GM12878 (cell line): ENCODE results near the gene MARCHF10. TPM values are rescaled to one million over a fixed set of nuclear protein-coding genes. Genes with fewer than 3 reads are reported as not detected.

Experiments
- ATAC-seq: fragments of 200-7000 bp; cut with Tn5 transposase; 3 replicates; pipeline ENCODE4 v1.9.1; 2020; ENCODE audit warnings: mild to moderate bottlenecking, moderate library complexity
- BruUV-seq: library from RNA; stranded (reverse); fragments of 400-500 nt; replicated peaks from 2 replicates; lab custom pipeline; 2021; lab: Mats Ljungman, UMichigan
- CTCF ChIA-PET: fragments of 300-600 bp; sonication (Branson Sonifier 250); formaldehyde crosslinking; extraction: SDS; loops from one replicate; lab custom pipeline; 2021; ENCODE audit warnings: inconsistent platforms; lab: Yijun Ruan, JAX
- POLR2A ChIA-PET: fragments of 350-600 bp; formaldehyde crosslinking; extraction: SDS; loops from one replicate; lab custom pipeline; 2021; ENCODE audit warnings: inconsistent platforms; lab: Charles Lee
- RAD21 ChIA-PET: fragments of 300-600 bp; sonication (Branson Sonifier 250); formaldehyde crosslinking; loops from one replicate; lab custom pipeline; 2023; ENCODE audit warnings: antibody characterized with exemption; ENCODE audit not compliant: unreplicated experiment; lab: Charles Lee
- SMC1A ChIA-PET: fragments of 300-600 bp; sonication (Branson Sonifier 250); formaldehyde crosslinking; loops from one replicate; lab custom pipeline; 2023; ENCODE audit not compliant: unreplicated experiment, uncharacterized antibody; lab: Charles Lee
- DNase-seq: peaks from one replicate; pipeline ENCODE4 v3.0.0-alpha.2; 2011; ENCODE audit warnings: low read depth, low spot score
- FAIRE-seq: peaks from 3 replicates; lab custom pipeline; 2011; peaks lifted over from hg19 to GRCh38; lab: Jason Lieb, UNC
- H2AFZ ChIP-seq: 2 replicates; pipeline ENCODE4 v1.6.0; 2011; ENCODE audit warnings: low read depth, low read length, control low read depth; ENCODE audit not compliant: control insufficient read depth
- H3K27ac ChIP-seq: 2 replicates; pipeline ENCODE4 v1.5.1; 2011; ENCODE audit warnings: control low read depth; ENCODE audit not compliant: control insufficient read depth, insufficient read depth
- H3K27me3 ChIP-seq, 2 experiments: replicated peaks in 1 of 2; 2 replicates each; pipeline versions ENCODE4 v1.6.0 to v1.6.1; 2011; ENCODE audit warnings: low read length in 1 of 2; ENCODE audit not compliant: control insufficient read depth in 2 of 2, insufficient read depth in 2 of 2
- H3K36me3 ChIP-seq, 2 experiments: 2 replicates each; pipeline ENCODE4 v1.5.1; 2011; ENCODE audit warnings: low read length in 1 of 2; ENCODE audit not compliant: control insufficient read depth in 2 of 2, insufficient read depth in 2 of 2
- H3K4me1 ChIP-seq: 2 replicates; pipeline ENCODE4 v1.6.1; 2011; ENCODE audit warnings: mild to moderate bottlenecking, low read length, moderate library complexity, mixed read lengths; ENCODE audit not compliant: control insufficient read depth, insufficient read depth
- H3K4me2 ChIP-seq: 2 replicates; pipeline ENCODE4 v1.6.0; 2011; ENCODE audit warnings: control low read depth; ENCODE audit not compliant: control insufficient read depth, insufficient read depth
- H3K4me3 ChIP-seq: fragments of 200-600 bp; sonication (generic); 2 replicates; pipeline ENCODE4 v1.5.1; 2016
- H3K79me2 ChIP-seq: 2 replicates; pipeline ENCODE4 v1.6.0; 2011; ENCODE audit warnings: low read length; ENCODE audit not compliant: control insufficient read depth, insufficient read depth
- H3K9ac ChIP-seq: 2 replicates; pipeline ENCODE4 v1.8.0; 2011; ENCODE audit warnings: low read length, control low read depth, mixed read lengths; ENCODE audit not compliant: control insufficient read depth, insufficient read depth
- H3K9me3 ChIP-seq: replicated peaks from 3 replicates; pipeline ENCODE4 v1.5.1; 2011; ENCODE audit warnings: mild to moderate bottlenecking, low read length; ENCODE audit not compliant: control insufficient read depth, insufficient read depth
- H4K20me1 ChIP-seq: 2 replicates; pipeline ENCODE4 v1.6.0; 2011; ENCODE audit not compliant: control insufficient read depth, insufficient read depth
- ATF3 ChIP-seq: IDR thresholded peaks from 2 replicates; pipeline ENCODE4 v1.6.1; 2011; ENCODE audit warnings: low read depth, mild to moderate bottlenecking, low read length, moderate library complexity, borderline replicate concordance; ENCODE audit errors: extremely low read depth
- CTCF ChIP-seq, 3 experiments: IDR thresholded peaks in 2 of 3; conservative IDR thresholded peaks in 1 of 3; 2 replicates each; pipeline ENCODE4 v1.5.1; 2011; ENCODE audit warnings: low read depth in 3 of 3, low read length in 3 of 3, mild to moderate bottlenecking in 3 of 3, control low read depth in 2 of 3, moderate library complexity in 2 of 3, inconsistent platforms in 1 of 3, mixed read lengths in 1 of 3; ENCODE audit not compliant: control insufficient read depth in 2 of 3, insufficient read depth in 1 of 3; ENCODE audit errors: extremely low read depth in 1 of 3
- NR2C2 ChIP-seq: IDR thresholded peaks from 2 replicates; pipeline ENCODE4 v1.6.1; 2011; ENCODE audit warnings: borderline replicate concordance, low read depth; ENCODE audit not compliant: control insufficient read depth, insufficient read length
- RCOR1 ChIP-seq: conservative IDR thresholded peaks from 2 replicates; pipeline ENCODE4 v1.6.1; 2012; ENCODE audit warnings: low read depth, low read length, improper control_type of control experiment
- SMC3 ChIP-seq: IDR thresholded peaks from 2 replicates; pipeline ENCODE4 v1.6.1; 2011; ENCODE audit warnings: low read length, improper control_type of control experiment, borderline replicate concordance
- SP1 ChIP-seq: IDR thresholded peaks from one replicate; pipeline ENCODE4 v1.6.1; 2011; ENCODE audit warnings: low read depth, low read length
- WRNIP1 ChIP-seq: IDR thresholded peaks from 2 replicates; pipeline ENCODE4 v1.6.1; 2011; ENCODE audit warnings: low read depth, low read length, improper control_type of control experiment, borderline replicate concordance
- ZNF217 ChIP-seq: fragments of 450-650 bp; IDR thresholded peaks from 2 replicates; pipeline ENCODE4 v1.6.1; 2017; ENCODE audit warnings: antibody characterized with exemption, mild to moderate bottlenecking
- WGBS: methylation state at CpG from one replicate; pipeline ENCODE4 v1.1.6; 2016; ENCODE audit warnings: low lambda C conversion rate; ENCODE audit not compliant: insufficient replicate concordance, insufficient coverage; ENCODE audit errors: missing lambda C conversion rate; 5-methylcytosine and 5-hydroxymethylcytosine counted together
- in situ Hi-C: fragments of 300-500 bp; cut with MboI; formaldehyde crosslinking; loops from 9 replicates; pipeline ENCODE4 v1.14.3; 2018; ENCODE audit warnings: mixed read lengths
- intact Hi-C: fragments of 100-400 bp; cut with micrococcal nuclease; formaldehyde crosslinking; loops from one replicate; pipeline ENCODE4 v1.14.2; 2022; ENCODE audit not compliant: unreplicated experiment
- polyA plus RNA-seq, 11 experiments: library from polyadenylated mRNA; depleted of rRNA in 4 of 11; unstranded in 6 of 11; stranded (reverse) in 5 of 11; fragments of >200 nt; fragmentation: Nextera tagmentation in 4 of 11; fragmentation: Illumina TruSeq in 1 of 11; extraction: Ambion mirVana in 4 of 11; extraction: Trizol in 1 of 11; gene quantifications; 1 replicate in 1 of 11; 2 replicates in 10 of 11; pipeline versions ENCODE4 v1.2.1 to v1.2.3, GENCODE V29; 2011 to 2016; ENCODE audit warnings: inconsistent platforms in 2 of 11, missing spikeins in 2 of 11, low read depth in 1 of 11
- total RNA-seq, 4 experiments: library from RNA; depleted of rRNA in 3 of 4; stranded (reverse); fragments of >200 nt in 3 of 4; fragmentation: Illumina TruSeq in 1 of 4; extraction: Trizol in 1 of 4; gene quantifications; 2 replicates each; pipeline versions ENCODE4 v1.2.1 to v1.2.3, GENCODE V29; 2013 to 2021

The MARCHF10 gene
- total and polyA plus RNA-seq, 10 of the 15 experiments (the other 5 are each of a cell fraction or from before 2014, with no cell fraction given): 0.11 to 0.24 TPM; not detected in 8

- RAD21 ChIA-PET: no interaction called here
- ATAC-seq (no peak), FAIRE-seq (no peak), DNase-seq (no peak)
- intact Hi-C loops (no loop called here), in situ Hi-C loops (no loop called here)
- no peaks in the 10 kb centered on the region for H3K4me1 ChIP-seq
- POLR2A ChIA-PET: no interaction called here
- no TSS peak for BruUV-seq
- H2AFZ ChIP-seq: no peak overlapping the region
- no peak overlapping the region for H3K27ac ChIP-seq
- no peak overlapping the region for H3K4me3 ChIP-seq
- no peak overlapping the region for H3K4me2 ChIP-seq
- TF ChIP-seq WRNIP1 (no peak), RCOR1 (no peak), SMC3 (no peak), ATF3 (no peak), SP1 (no peak), CTCF (IDR thresholded peaks at IDR 0.05 in 2 of 3, conservative IDR thresholded peaks at IDR 0.05 in 1 of 3; ENCODE audit: control insufficient read depth in 2 of 3, extremely low read depth in 1 of 3, insufficient read depth in 1 of 3, low read depth in 3 of 3, low read length in 3 of 3) (no peak), ZNF217 (no peak), NR2C2 (no peak)
- no peaks in the 10 kb centered on the region for H3K27me3 ChIP-seq
- SMC1A ChIA-PET: no interaction called here
- H4K20me1 ChIP-seq: no peaks in the 10 kb centered on the region
- CTCF ChIA-PET: no interaction called here
- no peak overlapping the region for H3K9ac ChIP-seq
- 30% methylated on average over 4 of the region's 4 CpGs for WGBS
- no peaks in the 10 kb centered on the region for H3K79me2 ChIP-seq
- no peaks in the 10 kb centered on the region for H3K36me3 ChIP-seq
- H3K9me3 ChIP-seq: no peaks in the 10 kb centered on the region
Observed at GRCh38 chr17:62775876-62776275, 32.2 kb downstream of the MARCHF10 start.
